Measurements from ENCODE around the gene PRG3.

- TF ChIP-seq SP1 (CRISPR knock-in tag; IDR thresholded peaks at IDR 0.05) (no peak), ZBTB49 (CRISPR knock-in tag; IDR thresholded peaks at IDR 0.05; ENCODE audit: borderline replicate concordance) (no peak), MCM3 (IDR thresholded peaks at IDR 0.05) (no peak), CTCF (IDR thresholded peaks at IDR 0.05 in 2 of 3, conservative IDR thresholded peaks at IDR 0.05 in 1 of 3; ENCODE audit: insufficient read depth in 2 of 3, low read depth in 1 of 3, low read length in 3 of 3) (no peak), BACH1 (tag; IDR thresholded peaks at IDR 0.05) (no peak), NKRF (IDR thresholded peaks at IDR 0.05; ENCODE audit: borderline replicate concordance) (no peak), SMAD4 (CRISPR knock-in tag; conservative IDR thresholded peaks at IDR 0.05) (no peak), MLLT1 (IDR thresholded peaks at IDR 0.05) (no peak), ZNF444 (CRISPR knock-in tag; IDR thresholded peaks at IDR 0.05) (no peak), ZFP30 (CRISPR knock-in tag; IDR thresholded peaks at IDR 0.05; ENCODE audit: borderline replicate concordance) (no peak)
These were observed 50.9 kb downstream of the PRG3 start for GRCh38 chr11:57330029-57330428.

All from K562 (cell line).